ENCODE data around the gene OTUB1. TPM values are rescaled to one million over a fixed set of nuclear protein-coding genes. Genes with fewer than 3 reads are reported as not detected.
A peak's percentile ranks its signal among the peaks of the same experiment; 100 is the strongest.

The OTUB1 gene
- total RNA-seq, 1 experiment from 2014 or later = 119 TPM

DNA sequence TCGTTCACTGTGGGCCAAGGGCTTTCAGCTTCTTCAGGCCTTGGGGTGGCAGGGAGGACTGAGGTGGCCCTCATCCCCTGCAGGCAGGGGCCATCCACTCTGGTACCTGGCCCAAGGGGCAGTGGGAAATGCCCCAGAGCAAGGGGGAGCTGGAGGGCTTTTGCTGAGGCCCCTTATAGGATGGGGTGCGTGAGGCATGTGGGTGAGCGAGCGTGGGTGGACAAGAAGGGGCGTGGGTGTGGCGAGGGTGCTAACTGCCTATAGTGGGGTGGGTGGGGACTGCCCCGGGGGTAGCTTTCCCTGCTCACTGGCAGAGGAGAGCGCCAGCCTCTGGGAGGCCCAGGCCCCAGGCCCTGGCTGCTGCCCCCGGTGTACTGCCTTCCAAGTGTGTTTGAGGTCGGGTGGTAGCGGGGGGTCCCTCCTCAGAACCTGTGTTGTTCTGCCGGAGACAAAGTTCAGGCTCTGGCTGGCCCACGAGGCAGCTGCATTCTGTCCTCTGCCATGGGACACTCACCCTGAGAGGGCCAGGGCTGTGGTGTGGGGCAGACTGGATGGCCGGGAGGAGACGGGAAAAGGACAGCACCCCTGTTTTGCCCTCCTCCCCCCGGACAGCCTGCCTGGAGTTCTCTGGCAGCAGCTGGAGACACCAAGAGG, 52.9 kb downstream of the OTUB1 start:
- no peaks in the 10 kb centered on the region for H3K9me3 ChIP-seq (ENCODE audit: insufficient read depth, low read depth)
- H4K20me1 ChIP-seq (ENCODE audit: insufficient read depth) = peaks cover 45% of the 10 kb centered on the region
- H3F3A ChIP-seq (ENCODE audit: insufficient read depth, low read depth) = peaks cover 9% of the 10 kb centered on the region; the same call in 1 of the 2 replicates
- no peaks in the 10 kb centered on the region for H3K36me3 ChIP-seq (ENCODE audit: low read depth)
- no peaks in the 10 kb centered on the region for H3K79me2 ChIP-seq (ENCODE audit: low read depth)
- no peak overlapping the region for H2AFZ ChIP-seq
- DNase-seq = no peak
- no peaks in the 10 kb centered on the region for H3K4me1 ChIP-seq (replicated peaks; ENCODE audit: insufficient read depth)
- POLR2A ChIA-PET (ENCODE audit: unreplicated experiment) = no interaction called here
- no peak overlapping the region for H3K27ac ChIP-seq
- CTCF ChIA-PET = interaction anchor here (0.6 to 1.0 kb wide), 2 partner anchors 9 to 154 kb away, joined by 3 to 5 read pairs; no protein-coding TSS in a partner anchor
- H3K4me3 ChIP-seq = no peak overlapping the region
- BruUV-seq (replicated peaks) = no TSS peak
- no peaks in the 10 kb centered on the region for H3K9me2 ChIP-seq (ENCODE audit: insufficient read depth)
- intact Hi-C loops (cut with micrococcal nuclease; ENCODE audit: unreplicated experiment) = no loop called here
- H3K27me3 ChIP-seq (ENCODE audit: insufficient read depth, low read depth) = no peaks in the 10 kb centered on the region
- TF ChIP-seq, protein P1, sequence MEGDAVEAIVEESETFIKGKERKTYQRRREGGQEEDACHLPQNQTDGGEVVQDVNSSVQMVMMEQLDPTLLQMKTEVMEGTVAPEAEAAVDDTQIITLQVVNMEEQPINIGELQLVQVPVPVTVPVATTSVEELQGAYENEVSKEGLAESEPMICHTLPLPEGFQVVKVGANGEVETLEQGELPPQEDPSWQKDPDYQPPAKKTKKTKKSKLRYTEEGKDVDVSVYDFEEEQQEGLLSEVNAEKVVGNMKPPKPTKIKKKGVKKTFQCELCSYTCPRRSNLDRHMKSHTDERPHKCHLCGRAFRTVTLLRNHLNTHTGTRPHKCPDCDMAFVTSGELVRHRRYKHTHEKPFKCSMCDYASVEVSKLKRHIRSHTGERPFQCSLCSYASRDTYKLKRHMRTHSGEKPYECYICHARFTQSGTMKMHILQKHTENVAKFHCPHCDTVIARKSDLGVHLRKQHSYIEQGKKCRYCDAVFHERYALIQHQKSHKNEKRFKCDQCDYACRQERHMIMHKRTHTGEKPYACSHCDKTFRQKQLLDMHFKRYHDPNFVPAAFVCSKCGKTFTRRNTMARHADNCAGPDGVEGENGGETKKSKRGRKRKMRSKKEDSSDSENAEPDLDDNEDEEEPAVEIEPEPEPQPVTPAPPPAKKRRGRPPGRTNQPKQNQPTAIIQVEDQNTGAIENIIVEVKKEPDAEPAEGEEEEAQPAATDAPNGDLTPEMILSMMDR (conservative IDR thresholded peaks at IDR 0.05) = no peak
- H3K4me2 ChIP-seq = no peak overlapping the region

DNA sequence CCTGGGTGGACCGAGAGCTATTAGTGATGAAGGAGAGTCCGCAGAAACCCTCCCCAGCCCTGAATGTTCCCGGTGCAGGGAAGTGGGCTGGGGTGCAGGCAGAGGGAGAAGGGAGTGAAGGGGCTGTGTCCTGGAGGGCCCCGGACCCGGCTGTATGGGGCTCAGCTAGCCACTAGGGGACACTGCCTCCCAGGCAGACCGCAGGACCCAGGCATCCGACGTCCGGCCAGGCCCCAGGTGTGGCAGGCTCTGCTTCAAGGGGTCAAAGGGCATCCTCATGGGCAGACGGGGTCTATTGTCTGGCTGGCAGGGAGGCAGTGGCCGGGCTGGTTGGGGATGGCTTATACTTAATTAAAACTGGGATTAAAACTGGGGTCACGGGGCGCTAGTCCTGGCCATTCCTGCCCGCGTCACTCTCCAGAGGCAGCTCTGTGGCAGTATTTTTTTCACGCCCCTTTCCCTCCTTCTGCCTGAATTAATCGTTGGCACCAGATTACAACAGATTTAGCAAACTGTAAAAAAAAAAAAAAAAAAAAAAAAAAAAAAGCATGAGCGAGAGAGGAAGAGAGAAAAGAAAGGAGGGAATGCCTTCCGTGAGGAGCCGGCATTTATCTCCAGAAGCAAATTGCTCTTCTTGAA, 54.6 kb downstream of the OTUB1 start:
- no peak overlapping the region for H3K4me2 ChIP-seq
- H3K4me1 ChIP-seq (replicated peaks; ENCODE audit: insufficient read depth) = no peaks in the 10 kb centered on the region
- H3K9me2 ChIP-seq (ENCODE audit: insufficient read depth) = no peaks in the 10 kb centered on the region
- H3K9me3 ChIP-seq (ENCODE audit: insufficient read depth, low read depth) = no peaks in the 10 kb centered on the region
- H3K79me2 ChIP-seq (ENCODE audit: low read depth) = no peaks in the 10 kb centered on the region
- BruUV-seq (replicated peaks) = no TSS peak
- TF ChIP-seq EZH2 (IDR thresholded peaks at IDR 0.05; ENCODE audit: low read depth) = no peak
- TF ChIP-seq, protein P1 (conservative IDR thresholded peaks at IDR 0.05) = peak; percentile 60
- POLR2A ChIA-PET (ENCODE audit: unreplicated experiment) = interaction anchor here (0.6 kb wide), 1 partner anchor 39 kb away, joined by 3 read pairs; no protein-coding TSS in a partner anchor
- peaks cover 9% of the 10 kb centered on the region; the same call in 1 of the 2 replicates for H3F3A ChIP-seq (ENCODE audit: insufficient read depth, low read depth)
- no peak overlapping the region for H3K4me3 ChIP-seq
- H4K20me1 ChIP-seq (ENCODE audit: insufficient read depth) = peaks cover 40% of the 10 kb centered on the region
- DNase-seq = no peak
- H3K27ac ChIP-seq = no peak overlapping the region
- H3K36me3 ChIP-seq (ENCODE audit: low read depth) = no peaks in the 10 kb centered on the region
- CTCF ChIA-PET = interaction anchor here (0.7 kb wide), 1 partner anchor 86 kb away, joined by 11 read pairs; no protein-coding TSS in a partner anchor
- no peak overlapping the region for H2AFZ ChIP-seq
- intact Hi-C loops (cut with micrococcal nuclease; ENCODE audit: unreplicated experiment) = no loop called here
- no peaks in the 10 kb centered on the region for H3K27me3 ChIP-seq (ENCODE audit: insufficient read depth, low read depth)

DNA sequence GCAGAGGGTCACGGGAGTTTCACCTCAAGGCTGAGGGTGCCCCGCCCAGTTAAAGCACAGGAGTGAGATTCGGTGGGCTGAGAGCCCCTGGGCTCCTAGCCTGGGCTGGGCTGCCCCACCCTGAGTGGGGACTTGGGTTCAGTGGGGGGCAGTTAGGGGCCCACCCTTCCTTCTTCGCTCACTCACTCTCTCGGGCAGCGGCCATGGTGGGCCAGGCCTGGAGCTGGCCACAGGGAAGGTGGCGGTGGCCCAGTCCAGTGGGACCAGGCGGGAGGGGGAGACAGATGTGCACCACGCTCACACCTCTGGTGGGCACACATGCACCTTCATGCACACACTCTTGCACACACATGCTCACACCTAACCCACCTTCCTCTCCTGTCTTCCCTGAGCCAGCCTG, 55.6 kb downstream of the OTUB1 start:
- Histone ChIP-seq H4K20me1 (ENCODE audit: insufficient read depth) (peaks cover 43% of the 10 kb centered on the region), H3K4me2 (no peak overlapping the region), H3K9me3 (ENCODE audit: insufficient read depth, low read depth) (no peaks in the 10 kb centered on the region), H3K27me3 (ENCODE audit: insufficient read depth, low read depth) (no peaks in the 10 kb centered on the region), H3K36me3 (ENCODE audit: low read depth) (no peaks in the 10 kb centered on the region), H3K9me2 (ENCODE audit: insufficient read depth) (no peaks in the 10 kb centered on the region), H3K27ac (no peak overlapping the region), H3K79me2 (ENCODE audit: low read depth) (no peaks in the 10 kb centered on the region), H3K4me3 (no peak overlapping the region), H2AFZ (no peak overlapping the region), H3K4me1 (replicated peaks; ENCODE audit: insufficient read depth) (no peaks in the 10 kb centered on the region), H3F3A (ENCODE audit: insufficient read depth, low read depth) (peaks cover 9% of the 10 kb centered on the region; the same call in 1 of the 2 replicates)
- DNase-seq = no peak
- intact Hi-C loops (cut with micrococcal nuclease; ENCODE audit: unreplicated experiment) = no loop called here
- BruUV-seq (replicated peaks) = no TSS peak
- CTCF ChIA-PET = no interaction called here
- POLR2A ChIA-PET (ENCODE audit: unreplicated experiment) = no interaction called here
- no peak for TF ChIP-seq EZH2 (IDR thresholded peaks at IDR 0.05; ENCODE audit: low read depth)
- TF ChIP-seq, protein P1 (conservative IDR thresholded peaks at IDR 0.05) = no peak
